B cell (primary cell): Measurements from ENCODE around the gene LRRC4C. TPM values are rescaled to one million over a fixed set of nuclear protein-coding genes. Genes with fewer than 3 reads are reported as not detected.

Experiments used
- ATAC-seq: fragments of 200-7000 bp; cut with Tn5 transposase; one replicate; pipeline ENCODE4 v1.10.0; 2021; ENCODE audit warnings: low read depth, mild to moderate bottlenecking, moderate number of reproducible peaks, moderate library complexity
- CTCF ChIA-PET: fragments of 350-600 bp; sonication (Branson Sonifier 250); formaldehyde crosslinking; loops from one replicate; lab custom pipeline; 2021; ENCODE audit warnings: antibody characterized with exemption, inconsistent platforms; lab: Charles Lee
- POLR2A ChIA-PET: fragments of 350-600 bp; sonication (Branson Sonifier 250); formaldehyde crosslinking; loops from one replicate; lab custom pipeline; 2021; ENCODE audit warnings: antibody characterized with exemption; lab: Charles Lee
- DNase-seq: peaks from one replicate; pipeline ENCODE4 v3.0.0; 2013
- H2AFZ ChIP-seq: 2 replicates; pipeline ENCODE4 v1.6.1; 2012; ENCODE audit warnings: mild to moderate bottlenecking, low read depth, low read length; ENCODE audit not compliant: insufficient read depth, poor library complexity, severe bottlenecking
- H3K27ac ChIP-seq, 2 donors: 1 replicate in 1 of 2; 2 replicates in 1 of 2; pipeline ENCODE4 v1.5.1; 2012 to 2013; ENCODE audit warnings: low read length in 2 of 2, mild to moderate bottlenecking in 2 of 2, moderate library complexity in 1 of 2
- H3K27me3 ChIP-seq, 4 experiments: fragments of 200-600 bp in 1 of 4; sonication (generic) in 1 of 4; replicated peaks in 1 of 4; 1 replicate in 2 of 4; 2 replicates in 2 of 4; pipeline versions ENCODE4 v1.6.1 to v1.7.0; 2013 to 2016; ENCODE audit warnings: low read length in 3 of 4, mild to moderate bottlenecking in 2 of 4, mixed read lengths in 1 of 4, moderate library complexity in 1 of 4; ENCODE audit not compliant: insufficient read depth in 4 of 4, control insufficient read depth in 3 of 4; ENCODE audit errors: control extremely low read depth in 1 of 4
- H3K36me3 ChIP-seq, 2 experiments: replicated peaks in 1 of 2; 1 replicate in 1 of 2; 2 replicates in 1 of 2; pipeline versions ENCODE4 v1.6.1 to v1.7.1; 2013; ENCODE audit warnings: low read length in 1 of 2; ENCODE audit not compliant: insufficient read depth in 2 of 2, control insufficient read depth in 1 of 2; ENCODE audit errors: control extremely low read depth in 1 of 2, extremely low read depth in 1 of 2
- H3K4me1 ChIP-seq, 2 donors: fragments of 200-600 bp in 1 of 2; sonication (generic) in 1 of 2; 1 replicate in 1 of 2; 2 replicates in 1 of 2; pipeline versions ENCODE4 v1.5.1 to v1.6.1; 2013 to 2017; ENCODE audit warnings: low read length in 2 of 2; ENCODE audit not compliant: control insufficient read depth in 2 of 2, insufficient read depth in 2 of 2
- H3K4me2 ChIP-seq: replicated peaks from 2 replicates; pipeline ENCODE3; 2012; ENCODE audit warnings: mild to moderate bottlenecking, low read depth, low read length; ENCODE audit not compliant: poor library complexity, severe bottlenecking
- H3K4me3 ChIP-seq, 5 experiments: fragments of 200-600 bp in 1 of 5; sonication (generic) in 1 of 5; 1 replicate in 3 of 5; 2 replicates in 2 of 5; pipeline versions ENCODE4 v1.5.1 to v1.7.0; 2011 to 2016; ENCODE audit warnings: low read length in 4 of 5, mild to moderate bottlenecking in 4 of 5, low read depth in 2 of 5, control low read depth in 1 of 5, moderate library complexity in 1 of 5; ENCODE audit not compliant: insufficient read depth in 1 of 5; ENCODE audit errors: control extremely low read depth in 1 of 5, extremely low read depth in 1 of 5
- H3K79me2 ChIP-seq: fragments of 200-600 bp; sonication (generic); one replicate; pipeline ENCODE4 v1.6.0; 2016; ENCODE audit warnings: low read length; ENCODE audit not compliant: control insufficient read depth, insufficient read depth
- H3K9ac ChIP-seq: fragments of 200-600 bp; sonication (generic); 2 replicates; pipeline ENCODE4 v1.6.1; 2017; ENCODE audit warnings: mild to moderate bottlenecking, low read length, moderate library complexity
- H3K9me3 ChIP-seq, 3 donors: one replicate each; pipeline versions ENCODE4 v1.6.1 to v1.7.1; 2013; ENCODE audit warnings: low read length in 2 of 3; ENCODE audit not compliant: control insufficient read depth in 2 of 3, insufficient read depth in 1 of 3; ENCODE audit errors: control extremely low read depth in 1 of 3
- H4K20me1 ChIP-seq: 2 replicates; pipeline ENCODE4 v1.6.0; 2012; ENCODE audit warnings: mild to moderate bottlenecking, low read length; ENCODE audit not compliant: insufficient read depth, control insufficient read depth, poor library complexity, severe bottlenecking
- H3K27ac Mint-ChIP-seq: one replicate; pipeline ENCODE4 v1.8.0; 2021; ENCODE audit warnings: mixed read lengths
- H3K27me3 Mint-ChIP-seq: one replicate; pipeline ENCODE4 v1.8.0; 2021; ENCODE audit warnings: mixed read lengths
- H3K4me1 Mint-ChIP-seq: one replicate; pipeline ENCODE4 v1.8.0; 2021; ENCODE audit warnings: mixed read lengths
- H3K4me3 Mint-ChIP-seq: one replicate; pipeline ENCODE4 v1.8.0; 2021; ENCODE audit warnings: mixed read lengths
- H3K9me3 Mint-ChIP-seq: one replicate; pipeline ENCODE4 v1.8.0; 2022; ENCODE audit warnings: mixed read lengths; ENCODE audit not compliant: insufficient read depth
- CTCF ChIP-seq: fragments of 200-600 bp; IDR thresholded peaks from one replicate; pipeline ENCODE4 v1.8.0; 2022; ENCODE audit warnings: antibody characterized with exemption, mild to moderate bottlenecking
- EZH2 ChIP-seq: IDR thresholded peaks from 2 replicates; pipeline ENCODE4 v1.6.1; 2012; ENCODE audit warnings: borderline replicate concordance, low read depth, mild to moderate bottlenecking, moderate library complexity, low read length; ENCODE audit not compliant: insufficient read depth, poor library complexity, severe bottlenecking
- WGBS: methylation state at CpG from one replicate; pipeline ENCODE4 v1.1.5; 2013; ENCODE audit warnings: missing lambda C conversion rate; ENCODE audit not compliant: insufficient coverage; 5-methylcytosine and 5-hydroxymethylcytosine counted together
- intact Hi-C: fragments of 100-400 bp; cut with micrococcal nuclease; formaldehyde crosslinking; loops from one replicate; pipeline ENCODE4 v1.10.0; 2022
- polyA plus RNA-seq: library from polyadenylated mRNA; depleted of rRNA; stranded (reverse); fragments of >200 nt; gene quantifications from 2 replicates; pipeline ENCODE4 v1.2.3, GENCODE V29; 2012
- total RNA-seq, 2 donors: library from RNA; stranded (reverse); fragments of 120-200 nt in 1 of 2; gene quantifications; 1 replicate in 1 of 2; 2 replicates in 1 of 2; pipeline versions ENCODE4 v1.2.3 to v1.2.4, GENCODE V29; 2013 to 2022

The LRRC4C gene
- total and polyA plus RNA-seq, 2 donors (not counting 1 experiment from before 2014, with no cell fraction given): 0.57 TPM; not detected in 1

GRCh38 chr11:40370821-40371616, 1088.4 kb downstream of the LRRC4C start:
- CTCF ChIA-PET: no interaction called here
- Mint-ChIP-seq H3K4me1 (no peaks in the 10 kb centered on the region), H3K27ac (no peak overlapping the region), H3K9me3 (no peaks in the 10 kb centered on the region), H3K27me3 (no peaks in the 10 kb centered on the region), H3K4me3 (no peak overlapping the region)
- intact Hi-C loops: no loop called here
- Histone ChIP-seq H3K36me3 (no peaks in the 10 kb centered on the region), H3K4me1 (no peaks in the 10 kb centered on the region), H2AFZ (no peak overlapping the region), H3K4me2 (no peak overlapping the region), H3K27ac (no peak overlapping the region), H4K20me1 (no peaks in the 10 kb centered on the region), H3K9ac (no peak overlapping the region), H3K27me3 (no peaks in the 10 kb centered on the region), H3K79me2 (no peaks in the 10 kb centered on the region), H3K4me3 (no peak overlapping the region), H3K9me3 (no peaks in the 10 kb centered on the region)
- ATAC-seq: no peak
- POLR2A ChIA-PET: no interaction called here
- WGBS: no CpG with 5 or more reads among the region's 5 CpGs
- DNase-seq: no peak
- TF ChIP-seq EZH2: no peak
- no peak for TF ChIP-seq CTCF

- CTCF ChIA-PET: no interaction called here
- Mint-ChIP-seq H3K27me3 (no peaks in the 10 kb centered on the region), H3K4me1 (no peaks in the 10 kb centered on the region), H3K9me3 (peaks cover 8% of the 10 kb centered on the region), H3K27ac (no peak overlapping the region), H3K4me3 (no peak overlapping the region)
- Histone ChIP-seq H3K27ac (no peak overlapping the region), H3K4me3 (no peak overlapping the region), H3K9ac (no peak overlapping the region), H3K4me2 (no peak overlapping the region), H3K9me3 (no peaks in the 10 kb centered on the region), H4K20me1 (no peaks in the 10 kb centered on the region), H3K79me2 (no peaks in the 10 kb centered on the region), H3K27me3 (no peaks in the 10 kb centered on the region), H3K36me3 (no peaks in the 10 kb centered on the region), H3K4me1 (no peaks in the 10 kb centered on the region), H2AFZ (no peak overlapping the region)
- TF ChIP-seq EZH2 (no peak), CTCF (no peak)
- DNase-seq: no peak
- POLR2A ChIA-PET: no interaction called here
- no peak for ATAC-seq
- WGBS: 92% methylated on average over 2 of the region's 5 CpGs
- intact Hi-C loops: no loop called here
These were observed 1099.2 kb downstream of the LRRC4C start for GRCh38 chr11:40360206-40360798.
